Mammary epithelial cell (primary cell): ENCODE results near the gene SLC35F5.

Source experiments
- EZH2 ChIP-seq: IDR thresholded peaks from 2 replicates; pipeline ENCODE4 v1.6.1; 2012; ENCODE audit warnings: low read length, inconsistent platforms, borderline replicate concordance
- TF ChIP-seq, protein P1 (sequence below), 2 donors: IDR thresholded peaks in 1 of 2; conservative IDR thresholded peaks in 1 of 2; 2 replicates each; pipeline ENCODE4 v1.5.1; 2011 to 2012; ENCODE audit warnings: inconsistent platforms in 2 of 2, low read length in 2 of 2, mild to moderate bottlenecking in 2 of 2, control low read depth in 1 of 2, low read depth in 1 of 2; ENCODE audit not compliant: insufficient read depth in 1 of 2; ENCODE audit errors: extremely low read depth in 1 of 2

DNA sequence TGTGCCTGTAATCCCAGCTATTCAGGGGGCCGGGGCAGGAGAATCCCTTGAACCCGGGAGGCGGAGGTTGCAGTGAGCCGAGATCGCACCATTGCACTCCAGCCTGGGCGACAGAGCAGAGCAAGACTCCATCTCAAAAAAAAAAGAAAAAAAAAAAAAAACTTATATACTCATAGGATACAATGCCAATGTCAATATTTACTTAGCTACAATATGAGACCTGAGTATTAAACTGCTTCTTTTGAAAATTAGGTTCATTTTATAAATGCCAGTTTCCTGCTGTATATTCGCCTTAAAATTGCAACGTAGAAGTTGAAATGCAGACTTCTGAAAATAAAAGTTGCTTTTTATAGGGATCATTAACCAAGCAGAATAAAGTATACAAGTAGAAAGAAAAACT, 2.3 kb downstream of the SLC35F5 start:
- no peak for TF ChIP-seq EZH2
- TF ChIP-seq, protein P1, sequence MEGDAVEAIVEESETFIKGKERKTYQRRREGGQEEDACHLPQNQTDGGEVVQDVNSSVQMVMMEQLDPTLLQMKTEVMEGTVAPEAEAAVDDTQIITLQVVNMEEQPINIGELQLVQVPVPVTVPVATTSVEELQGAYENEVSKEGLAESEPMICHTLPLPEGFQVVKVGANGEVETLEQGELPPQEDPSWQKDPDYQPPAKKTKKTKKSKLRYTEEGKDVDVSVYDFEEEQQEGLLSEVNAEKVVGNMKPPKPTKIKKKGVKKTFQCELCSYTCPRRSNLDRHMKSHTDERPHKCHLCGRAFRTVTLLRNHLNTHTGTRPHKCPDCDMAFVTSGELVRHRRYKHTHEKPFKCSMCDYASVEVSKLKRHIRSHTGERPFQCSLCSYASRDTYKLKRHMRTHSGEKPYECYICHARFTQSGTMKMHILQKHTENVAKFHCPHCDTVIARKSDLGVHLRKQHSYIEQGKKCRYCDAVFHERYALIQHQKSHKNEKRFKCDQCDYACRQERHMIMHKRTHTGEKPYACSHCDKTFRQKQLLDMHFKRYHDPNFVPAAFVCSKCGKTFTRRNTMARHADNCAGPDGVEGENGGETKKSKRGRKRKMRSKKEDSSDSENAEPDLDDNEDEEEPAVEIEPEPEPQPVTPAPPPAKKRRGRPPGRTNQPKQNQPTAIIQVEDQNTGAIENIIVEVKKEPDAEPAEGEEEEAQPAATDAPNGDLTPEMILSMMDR (conservative IDR thresholded peaks at IDR 0.05 in 1 of 2, IDR thresholded peaks at IDR 0.05 in 1 of 2; ENCODE audit: extremely low read depth in 1 of 2, insufficient read depth in 1 of 2, low read depth in 1 of 2, low read length in 2 of 2): no peak
